ENCODE measurements around the gene PTPRN2. TPM values are rescaled to one million over a fixed set of nuclear protein-coding genes. Genes with fewer than 3 reads are reported as not detected.
"Not testable (repeated sequence)": the region's sequence is repeated elsewhere in the genome, so short reads cannot be mapped to it uniquely, and the experiment has no call there.

Gene PTPRN2
- total RNA-seq, 1 experiment from 2014 or later = 3.8 TPM

DNA sequence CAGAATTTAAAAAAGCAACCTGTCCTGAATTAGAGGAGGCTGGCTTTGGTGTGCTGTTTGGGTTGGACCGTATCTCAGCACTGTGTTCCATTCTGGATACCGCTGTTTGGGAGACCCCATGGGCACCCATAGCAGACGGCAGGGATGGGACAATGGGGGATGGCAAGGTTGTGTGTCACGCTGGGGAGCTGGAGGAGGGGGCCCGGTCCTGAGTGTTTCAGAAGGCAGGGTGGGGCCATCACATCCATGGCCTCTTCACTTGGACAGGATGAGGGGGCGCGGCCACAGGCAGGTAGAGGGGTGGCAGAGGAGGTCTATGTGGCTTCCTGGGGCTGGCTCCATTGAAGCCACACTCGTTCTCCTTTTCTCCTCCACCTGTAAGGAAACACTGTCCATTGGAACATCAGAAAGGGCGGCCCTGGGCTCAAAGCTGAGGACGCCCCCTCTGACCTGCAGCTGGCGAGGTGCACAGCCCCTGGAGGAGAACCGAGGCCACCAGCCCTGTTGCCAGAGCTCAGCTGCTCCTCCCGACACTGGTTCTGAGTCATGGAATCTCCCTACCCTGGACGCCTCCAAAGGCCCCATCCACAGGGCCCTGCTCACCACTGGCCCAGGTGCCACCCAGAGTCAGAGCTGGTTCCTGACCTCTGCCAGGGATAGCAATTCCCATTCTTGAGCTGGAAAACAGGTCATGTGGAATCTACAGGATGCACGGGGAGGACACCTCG lies 663.6 kb downstream of the PTPRN2 start:
- Histone ChIP-seq H3K27me3 (peaks cover 33% of the 10 kb centered on the region), H3K27ac (no peak overlapping the region), H3K36me3 (no peaks in the 10 kb centered on the region), H3K9me3 (replicated peaks) (no peaks in the 10 kb centered on the region), H3K4me1 (no peaks in the 10 kb centered on the region), H3K4me3 (no peak overlapping the region)
- DNase-seq = no peak

DNA sequence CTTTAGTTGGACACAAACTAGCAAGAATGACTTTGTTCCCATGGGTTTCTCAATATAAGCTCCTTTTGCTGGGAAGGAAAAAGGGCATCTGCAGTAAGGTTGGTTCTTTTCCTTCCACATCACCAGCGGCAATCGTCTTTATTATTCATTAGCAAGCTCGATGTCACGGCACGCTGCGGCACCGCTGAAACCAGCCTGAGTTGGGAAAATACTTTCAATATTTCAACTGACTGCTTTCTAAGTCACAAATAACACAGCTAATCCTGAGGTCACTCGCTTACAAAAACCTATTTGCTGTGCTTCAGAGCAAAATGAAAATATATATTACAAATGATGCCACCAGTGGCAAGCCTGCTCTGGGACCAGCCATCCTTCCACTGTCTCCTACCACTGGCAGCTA lies 665.0 kb downstream of the PTPRN2 start:
- H3K9me3 ChIP-seq (replicated peaks) = no peaks in the 10 kb centered on the region
- peaks cover 29% of the 10 kb centered on the region for H3K27me3 ChIP-seq
- H3K4me3 ChIP-seq = no peak overlapping the region
- DNase-seq = no peak
- H3K4me1 ChIP-seq = no peaks in the 10 kb centered on the region
- no peaks in the 10 kb centered on the region for H3K36me3 ChIP-seq
- H3K27ac ChIP-seq = no peak overlapping the region

DNA sequence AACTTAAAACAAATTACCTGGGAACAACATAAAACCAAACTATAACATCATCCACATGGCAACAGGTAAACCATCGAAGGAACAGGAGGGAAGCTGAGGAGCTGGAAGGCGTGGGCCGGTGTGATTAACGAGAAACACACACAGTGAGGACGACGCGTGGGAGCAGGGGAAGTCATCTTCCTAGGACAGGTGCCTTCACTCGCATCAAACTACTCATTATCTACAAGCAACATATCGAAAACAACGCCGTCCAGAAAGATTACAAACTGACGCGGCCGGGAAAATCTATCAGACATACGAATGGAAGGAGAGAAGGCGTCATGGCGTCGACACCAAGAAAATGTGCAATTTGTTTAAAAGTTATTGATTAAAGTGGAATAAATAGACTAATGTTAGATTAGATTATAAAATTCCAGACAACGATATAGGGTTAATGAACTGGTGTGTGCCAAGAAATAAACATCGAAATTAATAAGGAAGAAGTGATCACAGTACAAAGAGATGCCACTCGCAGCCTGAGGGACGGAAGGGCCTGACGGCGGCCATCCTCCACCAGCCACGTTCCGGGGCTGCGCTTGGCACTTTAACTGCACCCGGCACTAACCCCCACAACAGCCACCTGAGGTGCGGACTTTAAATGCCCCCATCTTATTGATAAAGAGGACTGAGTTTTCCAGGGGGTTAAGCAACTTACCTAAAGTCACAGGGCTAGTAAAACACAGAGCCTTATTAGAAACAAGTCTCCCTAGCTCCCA lies 669.1 kb downstream of the PTPRN2 start:
- Histone ChIP-seq H3K27ac (no peak overlapping the region), H3K9me3 (replicated peaks) (peaks cover 5% of the 10 kb centered on the region; the same call in 1 of the 2 replicates), H3K36me3 (no peaks in the 10 kb centered on the region), H3K27me3 (peaks cover 20% of the 10 kb centered on the region), H3K4me1 (no peaks in the 10 kb centered on the region), H3K4me3 (no peak overlapping the region)
- no peak for DNase-seq

DNA sequence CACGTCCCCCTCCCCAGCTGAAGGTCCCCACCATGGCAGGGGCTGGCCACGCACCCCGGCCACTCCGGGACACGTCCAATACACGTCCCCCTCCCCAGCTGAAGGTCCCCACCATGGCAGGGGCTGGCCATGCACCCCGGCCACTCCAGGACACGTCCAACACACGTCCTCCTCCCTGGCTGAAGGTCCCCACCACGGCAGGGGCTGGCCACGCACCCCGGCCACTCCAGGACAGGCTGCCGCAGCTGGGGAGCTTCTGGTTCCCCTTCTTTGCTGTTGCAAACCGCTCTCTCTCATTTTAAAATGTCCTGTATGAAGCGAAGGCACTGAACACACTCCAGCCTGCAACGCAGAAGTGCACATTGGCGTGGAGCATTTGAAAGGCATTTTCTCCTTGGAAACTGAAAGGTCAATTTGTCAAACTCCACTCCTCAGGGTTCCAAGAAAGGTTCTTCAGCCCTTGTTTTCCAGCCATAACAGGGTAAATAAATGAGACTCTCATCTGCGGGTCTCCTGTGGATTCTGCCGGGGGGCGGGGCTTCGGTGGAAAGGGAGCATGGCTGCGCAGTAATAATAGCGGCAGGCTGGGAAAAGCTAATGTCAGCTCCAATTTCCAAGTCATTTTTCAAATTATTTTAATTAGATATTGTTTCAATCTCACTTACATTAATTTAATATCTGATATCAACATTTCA lies 670.5 kb downstream of the PTPRN2 start:
- DNase-seq = no peak

DNA sequence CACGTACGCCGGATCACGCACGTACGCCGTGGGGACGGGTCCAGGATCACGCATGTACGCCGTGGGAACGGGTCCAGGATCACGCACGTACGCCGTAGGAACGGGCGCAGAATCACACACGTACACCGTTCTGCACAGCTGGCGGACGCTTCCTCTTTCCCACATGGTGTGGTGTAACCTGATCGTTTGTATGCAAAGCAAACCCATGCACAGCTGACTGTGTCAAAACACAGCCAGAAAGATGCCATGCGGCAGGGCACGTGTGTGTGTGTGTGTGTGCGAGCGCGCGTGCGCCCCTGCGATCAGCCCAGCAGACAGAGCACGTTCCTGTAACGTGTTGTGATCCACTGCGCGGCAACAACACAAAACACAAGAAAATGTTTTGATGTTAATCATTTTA lies 677.2 kb downstream of the PTPRN2 start:
- Histone ChIP-seq H3K27me3 (no peaks in the 10 kb centered on the region), H3K36me3 (no peaks in the 10 kb centered on the region), H3K9me3 (replicated peaks) (peaks cover 5% of the 10 kb centered on the region; the same call in 1 of the 2 replicates), H3K4me1 (no peaks in the 10 kb centered on the region), H3K4me3 (no peak overlapping the region), H3K27ac (no peak overlapping the region)
- DNase-seq = no peak

More for the DNA sequence above, 670.5 kb downstream of the PTPRN2 start:
- Histone ChIP-seq H3K4me1 (no peaks in the 10 kb centered on the region), H3K9me3 (replicated peaks) (peaks cover 5% of the 10 kb centered on the region; the same call in 1 of the 2 replicates), H3K4me3 (no peak overlapping the region), H3K36me3 (no peaks in the 10 kb centered on the region), H3K27me3 (peaks cover 12% of the 10 kb centered on the region), H3K27ac (no peak overlapping the region)

DNA sequence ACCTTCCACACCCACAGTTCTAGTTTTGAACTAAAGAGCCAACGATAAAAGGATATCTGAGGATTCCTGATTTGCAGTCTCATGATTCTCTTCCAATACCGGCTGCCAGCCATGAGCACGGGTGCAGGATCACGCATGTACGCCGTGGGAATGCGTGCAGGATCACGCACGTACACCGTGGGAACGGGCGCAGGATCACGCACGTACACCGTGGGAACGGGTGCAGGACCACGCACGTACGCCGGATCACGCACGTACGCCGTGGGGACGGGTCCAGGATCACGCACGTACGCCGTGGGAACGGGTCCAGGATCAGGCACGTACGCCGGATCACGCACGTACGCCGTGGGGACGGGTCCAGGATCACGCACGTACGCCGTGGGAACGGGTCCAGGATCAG lies 677.6 kb downstream of the PTPRN2 start:
- H3K27me3 ChIP-seq; H3K27ac ChIP-seq; H3K4me1 ChIP-seq; DNase-seq; H3K4me3 ChIP-seq; H3K36me3 ChIP-seq; H3K9me3 ChIP-seq (replicated peaks): not testable (repeated sequence)

DNA sequence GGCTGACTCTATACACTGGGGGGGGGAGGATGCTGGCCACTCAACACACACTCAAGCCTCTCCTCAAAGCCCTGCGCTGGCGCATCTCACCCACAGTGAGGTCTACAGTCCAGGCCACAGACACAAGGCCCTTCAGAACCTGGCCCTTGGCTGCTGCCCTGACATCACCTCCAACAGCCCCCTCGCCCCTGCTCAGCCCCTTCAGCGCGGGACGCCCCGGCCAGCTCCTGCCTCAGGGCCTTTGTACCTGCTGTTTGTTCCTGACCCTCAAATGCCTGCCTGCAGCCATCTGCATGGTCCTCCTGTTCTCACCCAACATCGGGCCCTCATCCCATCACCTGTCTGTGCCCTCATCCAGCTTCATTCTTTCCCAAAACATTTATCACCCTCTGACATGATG lies 678.3 kb downstream of the PTPRN2 start:
- Histone ChIP-seq H3K4me3 (no peak overlapping the region), H3K36me3 (no peaks in the 10 kb centered on the region), H3K4me1 (no peaks in the 10 kb centered on the region), H3K27me3 (peaks cover 9% of the 10 kb centered on the region), H3K27ac (no peak overlapping the region), H3K9me3 (replicated peaks) (no peaks in the 10 kb centered on the region)
- no peak for DNase-seq

DNA sequence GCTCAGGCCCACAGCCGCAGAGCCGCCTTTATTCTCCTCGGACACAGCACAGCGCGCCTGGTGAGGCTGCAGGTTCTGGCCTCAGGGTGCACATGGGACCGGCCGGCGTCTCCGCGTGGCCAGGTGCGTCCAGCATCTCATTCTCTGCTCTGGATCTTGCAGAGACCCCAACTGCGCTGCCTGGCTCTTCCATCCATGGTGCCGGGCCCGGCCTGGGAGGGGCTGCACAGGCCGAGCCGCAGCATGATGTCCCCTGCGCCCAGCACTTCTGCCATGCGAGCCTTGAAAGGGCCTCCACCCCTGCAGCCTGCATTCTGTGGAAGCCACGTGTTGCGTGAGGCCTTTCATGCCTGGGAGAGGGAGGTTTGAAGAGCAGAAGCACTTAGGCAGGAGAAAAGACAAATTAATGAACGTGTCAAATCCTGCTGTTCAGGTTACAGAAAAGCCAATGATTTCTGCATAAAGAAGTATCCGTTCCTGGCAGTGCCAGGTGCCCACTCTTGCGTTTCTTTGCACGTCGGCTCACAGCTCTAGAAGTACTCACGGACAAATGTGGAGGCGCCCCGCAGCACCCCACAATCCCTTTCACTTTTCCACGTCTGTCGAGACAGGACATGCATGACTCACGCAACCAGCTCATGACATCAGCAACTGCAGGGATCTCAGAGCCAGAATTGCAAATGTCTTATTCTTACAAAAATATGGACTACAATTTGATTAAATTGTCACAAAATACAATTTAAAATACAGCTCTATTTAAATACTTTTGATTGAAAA lies 679.4 kb downstream of the PTPRN2 start:
- Histone ChIP-seq H3K4me3 (no peak overlapping the region), H3K27me3 (peaks cover 16% of the 10 kb centered on the region), H3K9me3 (replicated peaks) (no peaks in the 10 kb centered on the region), H3K36me3 (no peaks in the 10 kb centered on the region), H3K4me1 (no peaks in the 10 kb centered on the region), H3K27ac (no peak overlapping the region)
- DNase-seq = no peak

DNA sequence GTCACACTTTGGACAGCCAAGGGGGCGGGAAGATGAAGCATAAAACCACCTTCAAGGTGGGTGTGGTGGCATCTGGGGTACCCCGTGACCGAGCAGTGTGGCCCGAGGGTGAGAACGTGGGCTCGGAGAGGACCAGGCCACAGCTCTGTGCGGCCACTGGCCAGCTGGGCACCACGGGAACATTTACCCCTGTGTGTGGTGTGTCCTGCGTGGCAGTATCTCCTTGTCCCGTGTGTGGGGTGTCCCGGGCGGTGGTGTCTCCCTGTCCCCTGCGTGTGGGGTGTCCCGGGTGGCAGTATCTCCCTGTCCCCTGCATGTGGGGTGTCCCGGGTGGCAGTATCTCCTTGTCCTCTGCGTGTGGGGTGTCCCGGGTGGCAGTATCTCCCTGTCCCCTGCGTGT lies 680.5 kb downstream of the PTPRN2 start:
- H3K9me3 ChIP-seq (replicated peaks) = no peaks in the 10 kb centered on the region
- H3K27me3 ChIP-seq = peaks cover 16% of the 10 kb centered on the region
- no peak overlapping the region for H3K27ac ChIP-seq
- H3K4me3 ChIP-seq = no peak overlapping the region
- H3K36me3 ChIP-seq = no peaks in the 10 kb centered on the region
- DNase-seq = no peak
- no peaks in the 10 kb centered on the region for H3K4me1 ChIP-seq

DNA sequence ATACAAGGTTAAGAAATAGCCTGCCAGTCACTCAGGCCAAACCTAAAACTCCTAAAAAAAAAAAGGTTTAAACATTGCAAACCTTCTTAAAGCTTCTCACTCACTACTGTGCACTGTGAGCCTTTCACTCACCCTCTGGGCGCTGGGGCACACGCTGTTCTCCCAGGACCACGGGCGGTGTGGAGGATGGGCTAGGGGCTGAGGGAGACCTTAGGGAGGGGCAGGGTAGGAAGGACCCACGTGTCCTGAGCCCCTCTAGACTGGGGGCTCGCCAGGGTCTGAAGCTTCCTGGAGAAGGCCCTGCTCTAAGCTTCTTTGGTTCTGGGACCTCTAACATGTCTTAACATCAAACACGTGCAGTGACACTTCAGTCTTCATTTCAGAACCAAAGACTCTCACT lies 681.0 kb downstream of the PTPRN2 start:
- no peaks in the 10 kb centered on the region for H3K36me3 ChIP-seq
- no peaks in the 10 kb centered on the region for H3K9me3 ChIP-seq (replicated peaks)
- DNase-seq = no peak
- no peak overlapping the region for H3K27ac ChIP-seq
- no peak overlapping the region for H3K4me3 ChIP-seq
- no peaks in the 10 kb centered on the region for H3K4me1 ChIP-seq
- H3K27me3 ChIP-seq = peaks cover 16% of the 10 kb centered on the region

DNA sequence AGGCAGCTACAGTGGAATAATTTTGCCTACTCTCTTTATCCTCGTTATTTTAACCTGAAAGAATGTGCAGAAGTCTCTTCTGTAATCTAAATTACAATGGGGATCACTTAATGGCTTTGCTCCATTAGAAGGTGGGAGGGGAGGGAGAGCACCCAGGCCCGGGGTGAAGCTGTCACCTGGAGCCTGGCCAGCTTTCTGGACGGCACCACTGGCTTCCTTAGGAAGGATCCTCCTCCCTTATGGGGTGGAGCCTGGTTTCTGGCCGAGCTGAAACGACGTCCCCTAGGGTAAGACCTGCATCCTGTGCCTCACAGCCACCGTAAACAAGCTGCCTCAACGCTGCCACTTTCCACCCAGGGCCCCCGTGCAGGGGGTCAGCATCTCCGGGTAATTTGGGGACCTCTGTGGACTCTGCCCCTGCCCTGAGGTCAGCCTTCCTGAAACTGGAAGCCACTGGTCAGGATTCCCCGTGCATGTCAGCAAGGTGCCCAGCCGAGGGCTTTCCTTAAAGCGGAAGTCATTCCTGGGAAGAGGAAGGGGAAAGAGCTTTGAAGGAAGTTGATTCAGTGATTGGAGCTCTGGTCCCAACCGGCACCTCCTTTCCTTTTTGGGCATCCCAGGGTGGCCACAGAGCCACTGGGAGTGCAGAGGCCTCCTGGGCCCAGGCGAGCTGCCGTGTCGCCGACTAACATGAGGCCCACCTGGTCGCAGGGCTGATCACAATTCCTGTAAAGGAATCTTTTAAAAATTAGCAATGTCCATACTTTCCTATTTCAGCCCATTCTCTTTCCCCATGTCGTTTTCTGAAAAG lies 681.8 kb downstream of the PTPRN2 start:
- no peak overlapping the region for H3K4me3 ChIP-seq
- no peaks in the 10 kb centered on the region for H3K9me3 ChIP-seq (replicated peaks)
- no peaks in the 10 kb centered on the region for H3K4me1 ChIP-seq
- peaks cover 22% of the 10 kb centered on the region for H3K27me3 ChIP-seq
- H3K36me3 ChIP-seq = no peaks in the 10 kb centered on the region
- H3K27ac ChIP-seq = no peak overlapping the region
- no peak for DNase-seq

DNA sequence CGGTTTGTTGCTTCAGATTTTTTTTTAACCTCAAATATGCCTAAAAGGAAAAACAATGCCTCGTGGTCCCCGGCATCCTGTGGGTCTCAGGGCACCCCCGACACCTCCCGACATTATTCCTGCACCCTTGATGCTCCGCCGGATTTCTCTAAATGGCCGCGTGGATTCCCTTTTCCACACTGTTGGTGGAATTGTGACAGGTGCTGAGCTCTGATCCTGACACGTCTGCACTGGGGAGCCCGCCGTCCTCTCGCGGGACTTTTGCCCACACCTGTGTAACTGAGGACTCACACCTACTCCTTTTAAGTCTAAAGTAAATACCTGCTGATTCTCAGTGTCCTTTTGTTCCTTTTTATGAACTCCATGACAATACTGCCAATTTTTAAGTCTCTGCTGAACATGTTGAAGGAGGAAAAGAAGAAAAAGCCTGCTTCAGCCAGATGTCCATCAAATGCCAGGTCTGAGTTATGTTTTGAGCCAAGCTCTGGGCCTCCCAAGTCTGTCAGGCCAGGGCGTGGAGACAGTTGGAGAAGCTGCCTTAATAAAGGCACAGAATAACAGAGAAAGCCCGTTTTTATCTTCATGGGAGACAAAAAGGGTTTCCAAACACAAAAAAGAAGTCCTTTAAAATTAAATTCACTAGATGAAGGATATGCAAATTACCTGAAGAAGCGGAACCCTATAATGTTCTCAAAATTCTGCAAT lies 682.6 kb downstream of the PTPRN2 start:
- H3K27me3 ChIP-seq = peaks cover 25% of the 10 kb centered on the region
- no peaks in the 10 kb centered on the region for H3K9me3 ChIP-seq (replicated peaks)
- no peaks in the 10 kb centered on the region for H3K4me1 ChIP-seq
- no peak overlapping the region for H3K4me3 ChIP-seq
- DNase-seq = no peak
- H3K27ac ChIP-seq = no peak overlapping the region
- no peaks in the 10 kb centered on the region for H3K36me3 ChIP-seq

DNA sequence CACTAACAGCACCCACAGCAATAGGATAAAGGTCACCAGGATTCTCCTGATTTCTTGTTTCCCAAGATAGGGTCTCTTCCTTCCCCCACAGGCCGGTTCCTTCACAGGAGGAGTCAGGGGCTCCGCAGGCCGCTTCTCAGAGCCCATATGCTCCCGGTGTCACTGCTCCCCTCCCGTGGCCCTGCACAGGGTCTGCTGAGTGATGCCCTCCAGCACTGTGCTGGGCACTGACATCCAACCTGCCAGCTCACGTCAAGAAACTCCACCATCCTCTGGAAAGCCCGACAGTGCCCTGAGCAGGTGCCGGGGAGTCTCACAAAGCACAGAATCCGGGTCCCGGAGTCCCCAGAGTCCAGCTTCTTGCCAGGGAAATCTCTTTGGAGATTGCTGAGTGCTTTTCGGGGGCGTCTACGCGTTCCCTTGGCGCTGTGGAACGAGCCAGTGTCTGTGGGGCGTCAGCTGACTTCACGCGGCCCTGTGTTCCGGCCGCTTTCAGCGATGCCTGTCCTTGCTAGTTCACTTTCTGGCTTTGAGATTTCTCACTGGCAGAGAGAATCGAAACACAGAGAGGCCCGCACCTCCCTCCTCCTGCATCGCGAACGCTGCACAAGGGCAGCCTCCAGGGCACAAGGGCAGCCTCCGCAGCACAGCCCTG lies 683.3 kb downstream of the PTPRN2 start:
- H3K27me3 ChIP-seq = peaks cover 30% of the 10 kb centered on the region
- H3K27ac ChIP-seq = no peak overlapping the region
- no peak overlapping the region for H3K4me3 ChIP-seq
- H3K9me3 ChIP-seq (replicated peaks) = no peaks in the 10 kb centered on the region
- H3K36me3 ChIP-seq = no peaks in the 10 kb centered on the region
- no peak for DNase-seq
- H3K4me1 ChIP-seq = no peaks in the 10 kb centered on the region
